Ectodermal cell (in vitro differentiated cells): ENCODE data around the gene FGFBP3.
A peak's percentile ranks its signal among the peaks of the same experiment; 100 is the strongest.

Source experiments
- H3K27ac ChIP-seq: 2 replicates; pipeline ENCODE4 v1.7.0; 2013; ENCODE audit warnings: mild to moderate bottlenecking, low read depth, low read length; ENCODE audit not compliant: insufficient read depth, poor library complexity, severe bottlenecking
- H3K27me3 ChIP-seq: 2 replicates; pipeline ENCODE4 v1.7.0; 2013; ENCODE audit warnings: mild to moderate bottlenecking, low read length; ENCODE audit not compliant: insufficient read depth, control insufficient read depth, poor library complexity, severe bottlenecking
- H3K36me3 ChIP-seq: one replicate; pipeline ENCODE4 v1.7.0; 2013; ENCODE audit warnings: low read length; ENCODE audit not compliant: control insufficient read depth, insufficient read depth
- H3K4me1 ChIP-seq: one replicate; pipeline ENCODE4 v1.7.0; 2013; ENCODE audit warnings: low read length; ENCODE audit not compliant: control insufficient read depth, insufficient read depth
- H3K4me3 ChIP-seq: 2 replicates; pipeline ENCODE4 v1.7.0; 2013; ENCODE audit warnings: low read depth, low read length, control low read depth; ENCODE audit not compliant: insufficient read depth
- H3K9me3 ChIP-seq: 2 replicates; pipeline ENCODE4 v1.7.0; 2013; ENCODE audit warnings: mild to moderate bottlenecking, low read length, moderate library complexity; ENCODE audit not compliant: control insufficient read depth
- WGBS, 2 experiments: methylation state at CpG; one replicate each; pipeline ENCODE4 v1.1.7; 2013; ENCODE audit warnings: missing lambda C conversion rate in 2 of 2; 5-methylcytosine and 5-hydroxymethylcytosine counted together

FGFBP3 gene

DNA sequence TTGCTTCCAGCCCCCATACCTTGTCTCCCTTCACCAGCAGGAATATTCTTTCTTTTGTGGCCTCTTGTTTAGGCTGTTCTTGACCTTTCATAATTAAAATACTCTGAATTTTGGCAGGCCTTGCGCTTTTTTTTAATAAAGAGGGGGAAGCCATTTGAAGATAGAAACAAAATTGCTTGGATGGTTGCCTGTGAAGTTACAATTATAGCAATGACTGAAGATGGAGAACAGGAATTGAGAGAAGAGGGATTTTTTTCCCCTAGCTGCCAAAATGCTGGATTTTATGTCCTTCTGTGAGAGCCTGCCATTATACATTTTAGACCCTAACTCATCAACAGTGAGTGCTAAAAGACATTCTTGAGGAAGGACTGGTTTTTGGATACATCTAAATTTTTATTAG, 24.8 kb downstream of the FGFBP3 start:
- Histone ChIP-seq H3K36me3 (no peaks in the 10 kb centered on the region), H3K4me3 (no peak overlapping the region), H3K4me1 (peaks cover 56% of the 10 kb centered on the region), H3K27me3 (no peaks in the 10 kb centered on the region), H3K27ac (peak overlapping the region; percentile 66), H3K9me3 (no peaks in the 10 kb centered on the region)
- WGBS, 2 experiments = 82 to 90% methylated on average over 1 of the region's 1 CpG

DNA sequence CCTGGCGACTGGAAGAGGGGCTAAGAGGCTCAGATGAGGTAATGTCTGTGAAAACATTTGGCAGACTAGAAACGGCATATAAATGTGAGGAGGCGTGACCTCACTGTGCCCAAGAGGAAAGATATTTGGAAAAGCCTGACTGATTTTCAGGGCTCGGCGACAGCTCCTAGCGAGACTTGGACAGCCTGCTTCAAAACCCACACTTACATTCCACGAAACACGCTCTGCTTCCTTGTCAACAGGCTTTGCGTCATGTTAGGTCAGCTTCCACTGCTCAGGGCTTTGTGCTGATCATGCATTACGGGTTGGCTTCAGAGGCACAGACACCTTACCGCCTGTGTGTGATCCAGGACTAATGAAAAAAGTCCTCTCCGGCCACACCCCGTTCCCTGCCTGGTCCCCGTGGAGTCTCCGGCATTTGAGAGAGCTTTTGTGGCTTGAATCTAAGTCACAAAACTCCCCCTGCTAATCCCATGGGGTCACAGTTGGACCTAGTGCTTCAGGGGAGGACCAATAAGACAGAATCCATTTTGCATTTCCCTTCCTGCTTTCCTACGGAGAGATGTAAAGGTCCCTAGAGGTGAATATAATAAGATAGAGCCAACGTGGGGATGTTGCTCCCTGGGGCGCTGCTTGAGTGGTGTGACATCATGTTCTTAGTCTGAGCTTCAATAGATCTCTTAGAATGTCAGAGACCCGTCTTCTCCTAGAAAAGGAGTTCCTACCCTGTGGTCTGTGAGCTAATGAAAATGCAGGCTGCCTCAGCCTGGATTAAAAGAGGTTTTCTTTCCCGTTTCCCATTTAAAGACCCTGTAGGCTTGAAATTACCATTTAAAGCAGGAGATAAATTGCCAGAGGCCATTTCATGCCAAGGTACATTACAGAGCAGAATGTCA, 25.5 kb downstream of the FGFBP3 start:
- no peaks in the 10 kb centered on the region for H3K36me3 ChIP-seq
- H3K4me3 ChIP-seq = peak overlapping the region; percentile 4
- H3K27me3 ChIP-seq = no peaks in the 10 kb centered on the region
- H3K4me1 ChIP-seq = peaks cover 61% of the 10 kb centered on the region
- 28 to 29% methylated on average over 20 of the region's 20 CpGs for WGBS, 2 experiments
- H3K9me3 ChIP-seq = no peaks in the 10 kb centered on the region
- H3K27ac ChIP-seq = peak overlapping the region; percentile 66

DNA sequence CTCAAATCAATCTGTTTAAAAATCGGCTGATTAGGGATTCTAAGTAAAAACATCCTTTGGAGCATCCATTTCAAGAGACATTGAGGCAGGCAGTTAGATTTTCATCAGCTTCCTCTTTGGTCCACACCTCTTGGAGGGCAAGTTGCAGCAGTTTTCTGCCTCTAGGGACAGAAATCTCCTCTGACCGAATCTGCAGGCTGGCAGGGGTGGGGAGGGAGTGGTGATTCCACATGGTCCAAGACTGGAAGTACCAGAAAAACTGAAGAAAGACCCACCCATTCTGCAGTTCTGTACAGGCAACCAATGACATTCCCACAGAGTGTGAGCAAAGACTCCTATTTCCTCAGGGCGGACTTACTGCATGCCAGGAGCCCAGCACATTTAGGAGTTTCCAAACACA, 29.0 kb downstream of the FGFBP3 start:
- WGBS, 2 experiments = 38 to 40% methylated on average over 3 of the region's 3 CpGs
- no peaks in the 10 kb centered on the region for H3K27me3 ChIP-seq
- H3K36me3 ChIP-seq = no peaks in the 10 kb centered on the region
- no peak overlapping the region for H3K4me3 ChIP-seq
- peaks cover 40% of the 10 kb centered on the region for H3K4me1 ChIP-seq
- H3K27ac ChIP-seq = peak overlapping the region; percentile 85
- H3K9me3 ChIP-seq = no peaks in the 10 kb centered on the region

DNA sequence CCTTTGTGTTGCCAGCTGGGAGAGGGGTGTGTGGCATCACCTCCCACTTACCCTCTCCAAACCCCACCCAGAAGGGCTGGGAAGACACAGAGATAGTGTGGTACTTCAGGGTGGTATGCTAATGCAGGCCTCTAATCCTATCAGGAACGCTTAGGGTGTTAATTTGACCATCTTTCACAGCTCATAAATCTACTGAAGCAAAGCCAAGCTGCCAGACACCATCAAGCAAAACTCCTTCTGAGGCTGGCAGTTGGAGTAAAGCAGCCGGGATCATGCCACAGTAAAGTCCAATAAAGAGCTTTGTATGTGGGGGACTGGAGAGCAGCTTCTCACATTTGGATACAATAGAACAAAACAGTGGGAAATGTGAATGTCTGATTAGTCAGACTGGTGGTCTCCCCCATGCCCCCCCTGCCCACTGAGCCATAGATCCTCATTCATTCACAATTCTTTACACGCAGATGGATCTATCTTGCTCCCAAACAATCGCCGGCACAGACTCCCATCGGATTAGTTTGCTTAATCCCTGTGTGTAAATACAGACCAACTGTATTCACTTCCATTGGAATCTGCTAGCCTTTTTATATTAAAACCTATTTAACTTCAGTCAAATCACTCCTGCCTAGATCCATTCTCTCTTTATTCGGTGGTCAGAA, 29.6 kb downstream of the FGFBP3 start:
- Histone ChIP-seq H3K4me3 (no peak overlapping the region), H3K4me1 (peaks cover 34% of the 10 kb centered on the region), H3K27me3 (no peaks in the 10 kb centered on the region), H3K27ac (peak overlapping the region; percentile 85), H3K9me3 (no peaks in the 10 kb centered on the region), H3K36me3 (no peaks in the 10 kb centered on the region)
- WGBS, 2 experiments = 12 to 16% methylated on average over 7 of the region's 7 CpGs

DNA sequence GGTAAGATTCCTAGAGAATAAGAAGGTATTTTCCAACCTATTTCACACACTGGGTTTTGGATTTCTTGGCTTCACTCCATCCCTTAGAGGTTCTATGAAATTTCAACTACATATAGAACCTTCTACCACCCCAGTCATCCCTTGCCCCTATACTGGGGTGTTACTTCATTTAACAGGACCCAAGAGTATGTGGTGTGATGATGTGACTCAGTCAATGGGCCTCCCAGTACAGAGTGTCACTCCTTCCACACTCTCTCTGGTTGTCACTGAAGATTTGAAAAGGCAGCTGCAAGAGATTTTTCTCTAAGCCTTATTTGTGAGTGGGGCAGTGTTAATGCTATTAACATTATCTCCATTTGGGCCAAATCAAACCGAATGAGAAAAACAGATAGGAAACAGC, 33.5 kb downstream of the FGFBP3 start:
- H3K27ac ChIP-seq = no peak overlapping the region
- WGBS, 2 experiments = 90% methylated on average over 1 of the region's 1 CpG; no CpG with 5 or more reads in 1 of the 2 experiments
- no peak overlapping the region for H3K4me3 ChIP-seq
- H3K4me1 ChIP-seq = peaks cover 18% of the 10 kb centered on the region
- H3K36me3 ChIP-seq = no peaks in the 10 kb centered on the region
- H3K9me3 ChIP-seq = no peaks in the 10 kb centered on the region
- H3K27me3 ChIP-seq = no peaks in the 10 kb centered on the region

DNA sequence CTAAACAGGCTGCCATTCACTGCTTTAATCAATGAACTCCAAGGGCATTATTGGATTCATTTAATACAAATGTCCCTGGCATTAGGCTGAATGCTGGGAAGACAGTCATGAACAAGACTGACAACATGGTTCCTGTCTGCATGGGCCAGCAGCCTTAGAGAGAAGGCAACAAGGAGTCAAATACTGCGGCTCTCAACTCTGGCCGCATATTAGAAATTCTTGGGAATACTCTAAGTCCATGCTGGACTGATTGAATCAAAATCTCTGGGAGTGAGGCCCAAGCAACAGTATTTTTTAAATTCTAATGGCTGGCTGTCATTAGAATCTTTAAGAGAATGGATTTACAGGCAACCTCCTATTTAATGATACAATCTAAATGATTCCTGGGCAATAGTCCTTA, 34.1 kb downstream of the FGFBP3 start:
- Histone ChIP-seq H3K36me3 (no peaks in the 10 kb centered on the region), H3K4me1 (peaks cover 12% of the 10 kb centered on the region), H3K27me3 (no peaks in the 10 kb centered on the region), H3K9me3 (no peaks in the 10 kb centered on the region), H3K4me3 (no peak overlapping the region), H3K27ac (no peak overlapping the region)
- WGBS, 2 experiments = 96 to 98% methylated on average over 2 of the region's 2 CpGs

DNA sequence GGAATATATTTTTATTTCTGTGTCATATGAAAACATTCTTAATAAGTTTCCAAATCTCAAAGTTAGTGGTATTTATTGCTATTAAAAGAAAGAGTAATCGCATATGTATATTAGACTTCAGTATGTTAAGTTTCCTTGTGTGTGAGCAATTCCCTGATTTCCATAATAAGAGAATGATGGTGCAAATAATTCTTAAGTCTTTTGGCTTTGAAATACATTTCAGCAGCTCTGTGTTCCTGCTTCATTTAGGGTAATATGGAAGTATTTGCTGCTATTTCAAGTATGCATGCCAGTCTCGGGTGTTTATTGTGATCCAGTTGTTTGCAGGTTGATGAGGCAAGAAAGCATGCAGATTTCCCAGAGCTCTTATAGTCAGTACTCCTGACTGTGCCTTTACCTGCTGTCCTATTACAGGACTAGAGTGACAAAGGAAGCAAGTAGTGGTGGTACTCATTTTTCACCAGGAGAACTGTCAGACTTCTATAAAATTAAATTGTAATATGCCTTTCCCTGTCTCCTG, 43.7 kb downstream of the FGFBP3 start:
- WGBS, 2 experiments = 91 to 98% methylated on average over 2 of the region's 2 CpGs
- peaks cover 4% of the 10 kb centered on the region for H3K36me3 ChIP-seq
- no peak overlapping the region for H3K27ac ChIP-seq

DNA sequence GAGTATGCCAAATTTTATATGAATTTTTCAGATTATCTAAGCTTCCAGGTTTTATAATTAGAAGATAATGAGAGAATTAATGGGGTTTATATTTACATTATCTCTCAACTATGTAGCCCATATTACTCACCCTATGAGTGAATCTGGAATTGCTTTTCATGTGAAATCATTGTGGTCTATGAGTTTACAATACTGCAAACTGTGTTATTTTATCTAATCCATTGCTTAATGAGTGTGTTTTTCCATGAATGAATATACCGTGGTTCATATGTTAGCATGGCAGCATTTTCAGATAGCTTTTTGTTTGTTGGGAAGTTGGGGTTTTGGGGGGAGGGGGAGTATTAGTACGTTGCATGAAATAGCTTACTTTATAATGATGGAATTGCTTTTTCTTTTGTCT, 44.5 kb downstream of the FGFBP3 start:
- peaks cover 2% of the 10 kb centered on the region for H3K4me1 ChIP-seq
- H3K27me3 ChIP-seq = no peaks in the 10 kb centered on the region
- no peak overlapping the region for H3K4me3 ChIP-seq
- H3K36me3 ChIP-seq = peaks cover 4% of the 10 kb centered on the region
- H3K9me3 ChIP-seq = no peaks in the 10 kb centered on the region
- H3K27ac ChIP-seq = no peak overlapping the region
- 91 to 93% methylated on average over 2 of the region's 2 CpGs for WGBS, 2 experiments

More for the DNA sequence above, 43.7 kb downstream of the FGFBP3 start:
- no peaks in the 10 kb centered on the region for H3K27me3 ChIP-seq
- H3K4me1 ChIP-seq = peaks cover 2% of the 10 kb centered on the region
- H3K9me3 ChIP-seq = no peaks in the 10 kb centered on the region
- H3K4me3 ChIP-seq = no peak overlapping the region

DNA sequence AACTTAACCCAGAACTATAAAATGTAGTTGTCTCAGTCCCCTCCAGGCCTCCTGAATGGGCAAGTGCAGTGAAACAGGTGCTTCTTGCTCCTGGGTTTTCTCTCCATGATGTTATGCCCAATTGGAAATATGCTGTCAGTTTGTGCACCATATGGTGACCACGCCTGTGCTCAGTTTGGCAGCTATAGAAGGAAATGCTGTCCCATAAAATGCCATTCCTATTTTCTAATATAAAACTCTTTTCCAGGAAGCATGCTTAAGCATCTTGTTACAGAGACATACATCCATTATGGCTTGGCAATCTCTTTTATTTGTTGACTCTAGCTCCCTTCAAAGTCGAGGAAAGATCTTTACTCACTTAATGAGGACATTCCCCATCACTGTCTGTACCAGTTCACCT, 45.2 kb downstream of the FGFBP3 start:
- Histone ChIP-seq H3K27ac (no peak overlapping the region), H3K36me3 (peaks cover 4% of the 10 kb centered on the region), H3K4me1 (no peaks in the 10 kb centered on the region), H3K9me3 (no peaks in the 10 kb centered on the region), H3K27me3 (no peaks in the 10 kb centered on the region), H3K4me3 (no peak overlapping the region)
- WGBS, 2 experiments = 43 to 45% methylated on average over 2 of the region's 2 CpGs

DNA sequence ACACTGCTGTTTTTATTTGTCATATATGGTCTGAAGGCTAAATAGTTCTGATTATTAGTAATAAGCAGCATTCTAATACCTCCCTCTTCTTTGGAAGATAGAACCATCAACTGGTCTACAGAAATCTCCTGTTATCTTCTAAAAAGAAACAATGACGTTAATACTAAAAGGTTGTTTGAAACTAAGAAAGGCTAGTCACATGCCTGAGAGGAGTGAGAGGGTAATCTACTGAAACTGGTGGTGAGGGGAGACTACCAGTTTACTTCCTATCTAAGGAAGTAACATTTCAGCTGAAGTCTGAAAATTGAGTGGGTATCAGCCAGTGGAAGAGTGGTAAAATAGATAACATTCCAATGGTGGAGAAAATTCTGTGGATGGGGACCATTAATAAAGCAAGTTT, 48.4 kb downstream of the FGFBP3 start:
- Histone ChIP-seq H3K4me3 (no peak overlapping the region), H3K27me3 (no peaks in the 10 kb centered on the region), H3K9me3 (no peaks in the 10 kb centered on the region), H3K36me3 (peaks cover 7% of the 10 kb centered on the region), H3K4me1 (no peaks in the 10 kb centered on the region), H3K27ac (no peak overlapping the region)
- WGBS, 2 experiments = 96 to 100% methylated on average over 1 of the region's 1 CpG
